GM23338 (cell line): Measurements from ENCODE around the gene SLC37A1. TPM values are rescaled to one million over a fixed set of nuclear protein-coding genes. Genes with fewer than 3 reads are reported as not detected.

Source experiments
- ATAC-seq: fragments of 200-7000 bp; cut with Tn5 transposase; 3 replicates; pipeline ENCODE4 v1.9.1; 2020
- DNase-seq: peaks from one replicate; pipeline ENCODE4 v3.0.0-alpha.2; 2015; ENCODE audit warnings: low spot score
- H2AFZ ChIP-seq: fragments of 200-600 bp; sonication (generic); 2 replicates; pipeline ENCODE4 v1.8.0; 2016; ENCODE audit warnings: antibody characterized with exemption, mild to moderate bottlenecking, moderate library complexity
- H3F3A ChIP-seq: fragments of 200-600 bp; sonication (generic); replicated peaks from 2 replicates; pipeline ENCODE4 v1.8.0; 2017; ENCODE audit warnings: antibody characterized with exemption, mixed run types, low read depth
- H3K27ac ChIP-seq: fragments of 200-600 bp; sonication (generic); 2 replicates; pipeline ENCODE4 v1.6.1; 2016; ENCODE audit warnings: low read depth
- H3K27me3 ChIP-seq: fragments of 200-600 bp; sonication (generic); 2 replicates; pipeline ENCODE4 v1.8.0; 2016; ENCODE audit warnings: mild to moderate bottlenecking, mixed run types, moderate library complexity; ENCODE audit not compliant: insufficient read depth
- H3K36me3 ChIP-seq: fragments of 200-600 bp; sonication (generic); 2 replicates; pipeline ENCODE4 v1.8.0; 2016; ENCODE audit warnings: mild to moderate bottlenecking; ENCODE audit not compliant: insufficient read depth
- H3K4me1 ChIP-seq: fragments of 200-600 bp; sonication (generic); 2 replicates; pipeline ENCODE4 v1.8.0; 2016; ENCODE audit warnings: mild to moderate bottlenecking, moderate library complexity; ENCODE audit not compliant: insufficient read depth
- H3K4me2 ChIP-seq: fragments of 200-600 bp; sonication (generic); 2 replicates; pipeline ENCODE4 v1.7.1; 2017; ENCODE audit warnings: mixed run types
- H3K4me3 ChIP-seq: fragments of 200-600 bp; sonication (generic); 2 replicates; pipeline ENCODE4 v1.6.1; 2016; ENCODE audit warnings: mixed run types
- H3K79me2 ChIP-seq: fragments of 200-600 bp; sonication (generic); replicated peaks from 2 replicates; pipeline ENCODE4 v1.8.0; 2017; ENCODE audit warnings: mild to moderate bottlenecking; ENCODE audit not compliant: insufficient read depth
- H3K9me2 ChIP-seq: fragments of 200-600 bp; sonication (generic); 2 replicates; pipeline ENCODE4 v1.8.0; 2017; ENCODE audit not compliant: insufficient read depth
- H4K20me1 ChIP-seq: fragments of 200-600 bp; sonication (generic); replicated peaks from 2 replicates; pipeline ENCODE4 v1.8.0; 2017; ENCODE audit warnings: mild to moderate bottlenecking; ENCODE audit not compliant: insufficient read depth
- H3K27ac Mint-ChIP-seq: 2 replicates; pipeline ENCODE4 v1.8.0; 2020; ENCODE audit warnings: inconsistent platforms, mild to moderate bottlenecking, moderate library complexity, mixed read lengths
- H3K27me3 Mint-ChIP-seq: 3 replicates; pipeline ENCODE4 v1.8.0; 2022; ENCODE audit warnings: low read depth, mild to moderate bottlenecking, moderate library complexity, mixed read lengths, inconsistent platforms; ENCODE audit not compliant: insufficient read depth, poor library complexity
- H3K36me3 Mint-ChIP-seq: 3 replicates; pipeline ENCODE4 v1.8.0; 2021; ENCODE audit warnings: low read depth, mild to moderate bottlenecking, inconsistent platforms, moderate library complexity, mixed read lengths
- H3K4me1 Mint-ChIP-seq: 3 replicates; pipeline ENCODE4 v1.8.0; 2020; ENCODE audit warnings: mild to moderate bottlenecking, inconsistent platforms, mixed read lengths
- H3K4me3 Mint-ChIP-seq: 3 replicates; pipeline ENCODE4 v1.8.0; 2021; ENCODE audit warnings: moderate library complexity, mild to moderate bottlenecking, inconsistent platforms, mixed read lengths
- H3K9me3 Mint-ChIP-seq: 3 replicates; pipeline ENCODE4 v1.8.0; 2020; ENCODE audit warnings: moderate library complexity, mild to moderate bottlenecking, inconsistent platforms, mixed read lengths
- CREB1 ChIP-seq: fragments of 250-450 bp; sonication (Bioruptor Pico); IDR thresholded peaks from 2 replicates; pipeline ENCODE4 v1.5.0; 2020; ENCODE audit warnings: low read depth, mild to moderate bottlenecking, moderate library complexity
- CTCF ChIP-seq, 2 experiments: fragments of 200-600 bp in 1 of 2; sonication (generic) in 1 of 2; conservative IDR thresholded peaks; 2 replicates each; pipeline versions ENCODE4 v1.5.1 to v1.6.1; 2016 to 2017; ENCODE audit warnings: antibody characterized with exemption in 2 of 2, low read depth in 2 of 2, mild to moderate bottlenecking in 2 of 2, moderate library complexity in 1 of 2
- EZH2 ChIP-seq: fragments of 200-600 bp; sonication (generic); IDR thresholded peaks from one replicate; pipeline ENCODE4 v1.8.0; 2017; ENCODE audit warnings: antibody characterized with exemption, mild to moderate bottlenecking, low read depth; ENCODE audit not compliant: unreplicated experiment
- EZH2phosphoT487 ChIP-seq: fragments of 200-600 bp; sonication (generic); IDR thresholded peaks from one replicate; pipeline ENCODE4 v1.8.1; 2018; ENCODE audit warnings: antibody characterized with exemption; ENCODE audit not compliant: unreplicated experiment
- JUNB ChIP-seq: IDR thresholded peaks from one replicate; pipeline ENCODE4 v1.6.1; 2016; ENCODE audit warnings: antibody characterized with exemption; ENCODE audit not compliant: unreplicated experiment
- NANOG ChIP-seq: IDR thresholded peaks from 2 replicates; pipeline ENCODE4 v1.6.1; 2016; ENCODE audit warnings: antibody characterized with exemption, borderline replicate concordance
- POLR2AphosphoS5 ChIP-seq: IDR thresholded peaks from 2 replicates; pipeline ENCODE4 v1.6.1; 2016; ENCODE audit warnings: antibody characterized with exemption, low read depth
- STAT1 ChIP-seq: IDR thresholded peaks from one replicate; pipeline ENCODE4 v1.6.1; 2016; ENCODE audit warnings: antibody characterized with exemption; ENCODE audit not compliant: unreplicated experiment
- ZNF114 ChIP-seq: fragments of 250-450 bp; sonication (Bioruptor Pico); IDR thresholded peaks from 2 replicates; pipeline ENCODE4 v1.5.0; 2020; ENCODE audit warnings: mild to moderate bottlenecking, moderate library complexity
- ZNF331 ChIP-seq: fragments of 250-450 bp; sonication (Bioruptor Pico); IDR thresholded peaks from 2 replicates; pipeline ENCODE4 v1.5.0; 2020; ENCODE audit warnings: low read depth, mild to moderate bottlenecking, moderate library complexity
- ZNF462 ChIP-seq: fragments of 250-450 bp; sonication (Bioruptor Pico); IDR thresholded peaks from 2 replicates; pipeline ENCODE4 v1.5.0; 2020; ENCODE audit warnings: mild to moderate bottlenecking, moderate library complexity
- polyA plus RNA-seq: library from polyadenylated mRNA; unstranded; fragments of >200 nt; fragmentation: Nextera tagmentation; extraction: Ambion mirVana; gene quantifications from 2 replicates; pipeline ENCODE4 v1.2.1, GENCODE V29; 2016
- total RNA-seq: library from RNA; depleted of rRNA; stranded (reverse); fragments of >200 nt; shearing (Covaris generic); gene quantifications from 2 replicates; pipeline ENCODE4 v1.2.3, GENCODE V29; 2014
- TF ChIP-seq, protein P1 (sequence below): IDR thresholded peaks from 2 replicates; pipeline ENCODE4 v1.6.1; 2016; ENCODE audit warnings: antibody characterized with exemption
- TF ChIP-seq, protein P2 (sequence below): IDR thresholded peaks from one replicate; pipeline ENCODE4 v1.6.1; 2018; ENCODE audit warnings: antibody characterized with exemption; ENCODE audit not compliant: unreplicated experiment

SLC37A1 gene
- total and polyA plus RNA-seq, 2 experiments from 2014 or later = 14.0 to 30.3 TPM

DNA sequence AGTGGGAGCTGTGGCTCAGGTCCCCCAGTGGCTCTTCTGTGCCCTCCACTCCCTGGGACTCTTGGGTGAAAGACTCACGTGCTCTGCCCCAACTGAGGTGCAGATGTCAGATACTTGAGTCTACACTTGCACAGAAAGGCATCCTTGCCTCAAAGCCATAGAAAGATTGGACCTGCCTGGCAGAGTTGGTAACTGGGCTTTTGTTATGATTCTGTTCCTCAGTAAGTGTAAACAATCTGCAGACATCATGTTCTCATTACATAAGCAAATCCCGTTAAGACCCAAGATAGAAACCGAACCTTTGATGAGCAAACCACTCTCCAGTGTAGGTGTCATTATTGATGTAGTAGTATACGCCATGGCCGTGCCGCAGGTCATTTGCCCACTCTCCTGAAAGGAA is 27.6 kb upstream of the SLC37A1 start:
- peaks cover 19% of the 10 kb centered on the region; the same call in 1 of the 2 replicates for H3K9me2 ChIP-seq
- H3K27ac Mint-ChIP-seq = no peak overlapping the region
- ATAC-seq = no peak

More for the DNA sequence above, 27.6 kb upstream of the SLC37A1 start:
- Mint-ChIP-seq H3K4me1 (peaks cover 2% of the 10 kb centered on the region; the same call in 1 of the 3 replicates), H3K9me3 (no peaks in the 10 kb centered on the region), H3K27me3 (peaks cover 6% of the 10 kb centered on the region), H3K36me3 (no peaks in the 10 kb centered on the region), H3K4me3 (no peak overlapping the region)
- Histone ChIP-seq H3K27me3 (no peaks in the 10 kb centered on the region), H3F3A (no peaks in the 10 kb centered on the region), H4K20me1 (no peaks in the 10 kb centered on the region), H3K27ac (no peak overlapping the region), H3K4me2 (no peak overlapping the region), H3K79me2 (no peaks in the 10 kb centered on the region), H3K4me3 (no peak overlapping the region), H3K36me3 (no peaks in the 10 kb centered on the region), H3K4me1 (no peaks in the 10 kb centered on the region), H2AFZ (no peak overlapping the region)
- TF ChIP-seq ZNF114 (no peak), CTCF (conservative IDR thresholded peaks at IDR 0.05; ENCODE audit: low read depth in 2 of 2) (no peak), NANOG (no peak), JUNB (no peak), CREB1 (no peak), EZH2phosphoT487 (no peak), ZNF462 (CRISPR knock-in tag) (no peak), POLR2AphosphoS5 (no peak), ZNF331 (CRISPR knock-in tag) (no peak), EZH2 (no peak), STAT1 (no peak)
- TF ChIP-seq, protein P1, sequence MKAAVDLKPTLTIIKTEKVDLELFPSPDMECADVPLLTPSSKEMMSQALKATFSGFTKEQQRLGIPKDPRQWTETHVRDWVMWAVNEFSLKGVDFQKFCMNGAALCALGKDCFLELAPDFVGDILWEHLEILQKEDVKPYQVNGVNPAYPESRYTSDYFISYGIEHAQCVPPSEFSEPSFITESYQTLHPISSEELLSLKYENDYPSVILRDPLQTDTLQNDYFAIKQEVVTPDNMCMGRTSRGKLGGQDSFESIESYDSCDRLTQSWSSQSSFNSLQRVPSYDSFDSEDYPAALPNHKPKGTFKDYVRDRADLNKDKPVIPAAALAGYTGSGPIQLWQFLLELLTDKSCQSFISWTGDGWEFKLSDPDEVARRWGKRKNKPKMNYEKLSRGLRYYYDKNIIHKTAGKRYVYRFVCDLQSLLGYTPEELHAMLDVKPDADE = no peak
- TF ChIP-seq, protein P2, sequence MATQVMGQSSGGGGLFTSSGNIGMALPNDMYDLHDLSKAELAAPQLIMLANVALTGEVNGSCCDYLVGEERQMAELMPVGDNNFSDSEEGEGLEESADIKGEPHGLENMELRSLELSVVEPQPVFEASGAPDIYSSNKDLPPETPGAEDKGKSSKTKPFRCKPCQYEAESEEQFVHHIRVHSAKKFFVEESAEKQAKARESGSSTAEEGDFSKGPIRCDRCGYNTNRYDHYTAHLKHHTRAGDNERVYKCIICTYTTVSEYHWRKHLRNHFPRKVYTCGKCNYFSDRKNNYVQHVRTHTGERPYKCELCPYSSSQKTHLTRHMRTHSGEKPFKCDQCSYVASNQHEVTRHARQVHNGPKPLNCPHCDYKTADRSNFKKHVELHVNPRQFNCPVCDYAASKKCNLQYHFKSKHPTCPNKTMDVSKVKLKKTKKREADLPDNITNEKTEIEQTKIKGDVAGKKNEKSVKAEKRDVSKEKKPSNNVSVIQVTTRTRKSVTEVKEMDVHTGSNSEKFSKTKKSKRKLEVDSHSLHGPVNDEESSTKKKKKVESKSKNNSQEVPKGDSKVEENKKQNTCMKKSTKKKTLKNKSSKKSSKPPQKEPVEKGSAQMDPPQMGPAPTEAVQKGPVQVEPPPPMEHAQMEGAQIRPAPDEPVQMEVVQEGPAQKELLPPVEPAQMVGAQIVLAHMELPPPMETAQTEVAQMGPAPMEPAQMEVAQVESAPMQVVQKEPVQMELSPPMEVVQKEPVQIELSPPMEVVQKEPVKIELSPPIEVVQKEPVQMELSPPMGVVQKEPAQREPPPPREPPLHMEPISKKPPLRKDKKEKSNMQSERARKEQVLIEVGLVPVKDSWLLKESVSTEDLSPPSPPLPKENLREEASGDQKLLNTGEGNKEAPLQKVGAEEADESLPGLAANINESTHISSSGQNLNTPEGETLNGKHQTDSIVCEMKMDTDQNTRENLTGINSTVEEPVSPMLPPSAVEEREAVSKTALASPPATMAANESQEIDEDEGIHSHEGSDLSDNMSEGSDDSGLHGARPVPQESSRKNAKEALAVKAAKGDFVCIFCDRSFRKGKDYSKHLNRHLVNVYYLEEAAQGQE = no peak
- no peak for DNase-seq
